HepG2 (cell line): ENCODE measurements around the gene MYCBPAP. TPM values are rescaled to one million over a fixed set of nuclear protein-coding genes. Genes with fewer than 3 reads are reported as not detected.

Source experiments
- ATAC-seq: fragments of 200-7000 bp; cut with Tn5 transposase; 3 replicates; pipeline ENCODE4 v1.9.1; 2020; ENCODE audit warnings: mild to moderate bottlenecking, moderate library complexity
- BruUV-seq: library from RNA; stranded (reverse); fragments of 400-500 nt; replicated peaks from 2 replicates; lab custom pipeline; 2021; lab: Mats Ljungman, UMichigan
- CTCF ChIA-PET: fragments of 300-600 bp; formaldehyde crosslinking; extraction: SDS; loops from one replicate; lab custom pipeline; 2021; ENCODE audit warnings: low total read pairs, inconsistent platforms, low intra/inter-chr PET ratio; lab: Yijun Ruan, JAX
- POLR2A ChIA-PET: fragments of 350-600 bp; sonication (Branson Sonifier 250); formaldehyde crosslinking; loops from one replicate; lab custom pipeline; 2020; ENCODE audit warnings: antibody characterized with exemption, inconsistent platforms; lab: Yijun Ruan, JAX
- DNase-seq: peaks from one replicate; pipeline ENCODE4 v3.0.0-alpha.2; 2015; ENCODE audit warnings: low spot score
- FAIRE-seq: peaks from 3 replicates; lab custom pipeline; 2011; peaks lifted over from hg19 to GRCh38; lab: Jason Lieb, UNC
- H2AFZ ChIP-seq: one replicate; pipeline ENCODE4 v1.6.1; 2011; ENCODE audit warnings: low read length, inconsistent platforms
- H3K27ac ChIP-seq: fragments of 300-600 bp; 3 replicates; pipeline ENCODE4 v1.8.0; 2011; ENCODE audit warnings: mixed run types, mild to moderate bottlenecking, mixed read lengths, low read length, inconsistent platforms; ENCODE audit not compliant: insufficient read depth; ENCODE audit errors: extremely low read length
- H3K27me3 ChIP-seq, 2 experiments: fragments of 200-600 bp in 1 of 2; 2 replicates in 1 of 2; 3 replicates in 1 of 2; pipeline versions ENCODE4 v1.6.0 to v1.8.0; 2011; ENCODE audit warnings: low read length in 2 of 2, mild to moderate bottlenecking in 2 of 2, moderate library complexity in 2 of 2, inconsistent platforms in 1 of 2; ENCODE audit not compliant: insufficient read depth in 2 of 2, control insufficient read depth in 1 of 2
- H3K36me3 ChIP-seq, 2 experiments: fragments of 200-600 bp in 1 of 2; replicated peaks in 1 of 2; 2 replicates in 1 of 2; 3 replicates in 1 of 2; pipeline versions ENCODE4 v1.5.1 to v1.8.0; 2011; ENCODE audit warnings: low read length in 2 of 2, inconsistent platforms in 1 of 2; ENCODE audit not compliant: insufficient read depth in 2 of 2, control insufficient read depth in 1 of 2
- H3K4me1 ChIP-seq: 2 replicates; pipeline ENCODE4 v1.5.1; 2012; ENCODE audit warnings: low read length, inconsistent platforms; ENCODE audit not compliant: insufficient read depth
- H3K4me2 ChIP-seq: 2 replicates; pipeline ENCODE4 v1.6.0; 2011; ENCODE audit warnings: low read depth, low read length, inconsistent platforms
- H3K4me3 ChIP-seq, 3 experiments: fragments of 200-600 bp in 1 of 3; sonication (generic), shearing (Covaris generic) in 1 of 3; replicated peaks in 1 of 3; 2 replicates each; pipeline ENCODE4 v1.5.1; 2011 to 2016; ENCODE audit warnings: low read length in 3 of 3, inconsistent platforms in 2 of 3, low read depth in 2 of 3, mild to moderate bottlenecking in 2 of 3, control low read depth in 1 of 3, mixed read lengths in 1 of 3; ENCODE audit not compliant: insufficient read depth in 1 of 3
- H3K79me2 ChIP-seq: one replicate; pipeline ENCODE4 v1.6.1; 2011; ENCODE audit warnings: low read length, inconsistent platforms; ENCODE audit not compliant: insufficient read depth
- H3K9ac ChIP-seq: 2 replicates; pipeline ENCODE4 v1.6.0; 2011; ENCODE audit warnings: mild to moderate bottlenecking, low read depth, low read length, inconsistent platforms; ENCODE audit not compliant: insufficient read depth
- H3K9me3 ChIP-seq: 2 replicates; pipeline ENCODE4 v1.5.1; 2012; ENCODE audit warnings: mild to moderate bottlenecking, low read length
- H4K20me1 ChIP-seq: 2 replicates; pipeline ENCODE4 v1.6.0; 2011; ENCODE audit warnings: inconsistent platforms, mild to moderate bottlenecking, low read length, moderate library complexity; ENCODE audit not compliant: insufficient read depth
- CBX5 ChIP-seq: sonication (generic); formaldehyde crosslinking; IDR thresholded peaks from 2 replicates; pipeline ENCODE4 v1.4.0; 2020; ENCODE audit warnings: missing genetic modification reagents, borderline replicate concordance
- HNF4G ChIP-seq, 2 experiments: sonication (generic) in 1 of 2; formaldehyde crosslinking in 1 of 2; IDR thresholded peaks; 2 replicates each; pipeline versions ENCODE4 v1.4.0 to v1.6.1; 2011 to 2020; ENCODE audit warnings: borderline replicate concordance in 2 of 2, low read depth in 2 of 2, mild to moderate bottlenecking in 2 of 2, low read length in 1 of 2, missing genetic modification reagents in 1 of 2, moderate library complexity in 1 of 2
- MAFG ChIP-seq: sonication (generic); formaldehyde crosslinking; IDR thresholded peaks from 2 replicates; pipeline ENCODE4 v1.5.1; 2020; ENCODE audit warnings: mild to moderate bottlenecking, missing genetic modification reagents
- MLX ChIP-seq: IDR thresholded peaks from 2 replicates; pipeline ENCODE4 v1.6.1; 2016
- MXD1 ChIP-seq: sonication (generic); formaldehyde crosslinking; IDR thresholded peaks from 2 replicates; pipeline ENCODE4 v1.4.0; 2020; ENCODE audit warnings: mild to moderate bottlenecking, missing genetic modification reagents
- REL ChIP-seq: sonication (generic); formaldehyde crosslinking; conservative IDR thresholded peaks from 2 replicates; pipeline ENCODE4 v1.8.0; 2022; ENCODE audit warnings: mild to moderate bottlenecking, missing genetic modification reagents, moderate library complexity
- TRIM24 ChIP-seq: sonication (generic); formaldehyde crosslinking; IDR thresholded peaks from 2 replicates; pipeline ENCODE4 v1.8.0; 2022; ENCODE audit warnings: mild to moderate bottlenecking, missing genetic modification reagents
- U2AF1 ChIP-seq: fragments of 200-400 bp; formaldehyde crosslinking; optimal IDR thresholded peaks from 2 replicates; pipeline ENCODE3; 2017; ENCODE audit warnings: mild to moderate bottlenecking, low read depth, low read length
- ZBTB21 ChIP-seq: sonication (generic); formaldehyde crosslinking; IDR thresholded peaks from 2 replicates; pipeline ENCODE4 v1.4.0; 2020; ENCODE audit warnings: missing genetic modification reagents
- ZFP37 ChIP-seq: sonication (generic); formaldehyde crosslinking; IDR thresholded peaks from 2 replicates; pipeline ENCODE4 v1.4.0; 2020; ENCODE audit warnings: missing genetic modification reagents, borderline replicate concordance
- ZNF224 ChIP-seq: sonication (generic); formaldehyde crosslinking; IDR thresholded peaks from 2 replicates; pipeline ENCODE4 v1.5.0; 2020; ENCODE audit warnings: mild to moderate bottlenecking, missing genetic modification reagents
- ZNF329 ChIP-seq: sonication (generic); formaldehyde crosslinking; IDR thresholded peaks from 2 replicates; pipeline ENCODE4 v1.9.0; 2021; ENCODE audit warnings: low read depth, mild to moderate bottlenecking, missing genetic modification reagents
- ZSCAN31 ChIP-seq: sonication (generic); formaldehyde crosslinking; IDR thresholded peaks from 2 replicates; pipeline ENCODE4 v1.5.0; 2020; ENCODE audit warnings: low read depth, mild to moderate bottlenecking, missing genetic modification reagents
- WGBS: methylation state at CpG from one replicate; pipeline ENCODE4 v1.1.6; 2017; ENCODE audit warnings: low lambda C conversion rate; 5-methylcytosine and 5-hydroxymethylcytosine counted together
- in situ Hi-C: cut with HindIII; loops from 2 replicates; pipeline ENCODE4 v1.10.0; 2017; ENCODE audit warnings: low pct_unique_long_range_greater_than_20kb; ENCODE audit not compliant: extremely low pct_ligation_motif_present
- intact Hi-C: fragments of 100-400 bp; cut with micrococcal nuclease; formaldehyde crosslinking; loops from one replicate; pipeline ENCODE4 v1.10.0; 2022; ENCODE audit not compliant: unreplicated experiment
- polyA plus RNA-seq, 8 experiments: library from polyadenylated mRNA; depleted of rRNA in 3 of 8; stranded (reverse) in 7 of 8; unstranded in 1 of 8; fragments of >200 nt; fragmentation: Illumina TruSeq in 4 of 8; extraction: Trizol in 4 of 8; gene quantifications; 2 replicates each; pipeline versions ENCODE4 v1.2.1 to v1.2.3, GENCODE V29; 2011 to 2016; ENCODE audit warnings: low read depth in 4 of 8, missing spikeins in 1 of 8, mixed read lengths in 1 of 8; ENCODE audit not compliant: insufficient read depth in 1 of 8
- total RNA-seq, 5 experiments: library from RNA; depleted of rRNA; stranded (reverse); fragments of >200 nt; fragmentation: Illumina TruSeq; extraction: Trizol; gene quantifications; 2 replicates each; pipeline ENCODE4 v1.2.3, GENCODE V29; 2016; ENCODE audit warnings: low read depth in 1 of 5

Gene MYCBPAP
- total and polyA plus RNA-seq, 2 of the 13 experiments (the other 11 are each of a cell fraction or from before 2014, with no cell fraction given) = 0.22 to 0.24 TPM

GRCh38 chr17:50580646-50581045, 72.4 kb downstream of the MYCBPAP start:
- no peak for DNase-seq
- no TSS peak for BruUV-seq
- Histone ChIP-seq H3K27ac (no peak overlapping the region), H3K4me2 (no peak overlapping the region), H3K9ac (no peak overlapping the region), H2AFZ (no peak overlapping the region), H3K79me2 (no peaks in the 10 kb centered on the region), H4K20me1 (no peaks in the 10 kb centered on the region), H3K36me3 (no peaks in the 10 kb centered on the region), H3K27me3 (peaks cover 19 to 93% of the 10 kb centered on the region in 2 experiments), H3K4me1 (no peaks in the 10 kb centered on the region), H3K9me3 (no peaks in the 10 kb centered on the region), H3K4me3 (no peak overlapping the region)
- TF ChIP-seq MXD1 (no peak), MAFG (no peak), CBX5 (CRISPR knock-in tag) (no peak), ZNF224 (CRISPR knock-in tag) (no peak), TRIM24 (CRISPR knock-in tag) (no peak), ZFP37 (CRISPR knock-in tag) (no peak), ZNF329 (CRISPR knock-in tag) (no peak), REL (CRISPR knock-in tag) (no peak), ZBTB21 (no peak), U2AF1 (no peak), ZSCAN31 (no peak), HNF4G (IDR thresholded peaks at IDR 0.05; ENCODE audit: borderline replicate concordance, low read depth, low read length) (no peak), HNF4G (CRISPR knock-in tag; IDR thresholded peaks at IDR 0.05; ENCODE audit: borderline replicate concordance, low read depth) (no peak), MLX (CRISPR knock-in tag) (no peak)
- ChIA-PET POLR2A (no interaction called here), CTCF (no interaction called here)
- no peak for FAIRE-seq
- intact Hi-C loops = no loop called here
- no peak for ATAC-seq
- WGBS = 59% methylated on average over 7 of the region's 9 CpGs
- in situ Hi-C loops = no loop called here

Other genes with a start within 250 kb of the MYCBPAP start
- not detected in 2 replicates for gene TMEM92, start 234.0 kb upstream of the MYCBPAP start, total RNA-seq (2016; rRNA removed; fragmentation: Illumina TruSeq; extraction: Trizol)
- gene TMEM92, start 234.0 kb upstream of the MYCBPAP start, polyA plus RNA-seq (2011; rRNA removed) = 0.07 and 0.10 TPM in 2 replicates
- gene XYLT2, start 162.3 kb upstream of the MYCBPAP start, total RNA-seq (2016; rRNA removed; fragmentation: Illumina TruSeq; extraction: Trizol) = 7.5 and 22.1 TPM in 2 replicates
- gene XYLT2, start 162.3 kb upstream of the MYCBPAP start, polyA plus RNA-seq (2011; rRNA removed) = 17.0 and 22.7 TPM in 2 replicates
- 217 and 294 TPM in 2 replicates for gene MRPL27, start 135.3 kb upstream of the MYCBPAP start, total RNA-seq (2016; rRNA removed; fragmentation: Illumina TruSeq; extraction: Trizol)
- 131 and 137 TPM in 2 replicates for gene MRPL27, start 135.3 kb upstream of the MYCBPAP start, polyA plus RNA-seq (2011; rRNA removed)
- 17.3 and 24.6 TPM in 2 replicates for gene EME1, start 135.2 kb upstream of the MYCBPAP start, total RNA-seq (2016; rRNA removed; fragmentation: Illumina TruSeq; extraction: Trizol)
- 13.4 and 20.7 TPM in 2 replicates for gene EME1, start 135.2 kb upstream of the MYCBPAP start, polyA plus RNA-seq (2011; rRNA removed)
- gene LRRC59, start 110.9 kb upstream of the MYCBPAP start, total RNA-seq (2016; rRNA removed; fragmentation: Illumina TruSeq; extraction: Trizol) = 222 and 239 TPM in 2 replicates
- 87.3 and 93.2 TPM in 2 replicates for gene LRRC59, start 110.9 kb upstream of the MYCBPAP start, polyA plus RNA-seq (2011; rRNA removed)
- gene ACSF2, start 82.2 kb upstream of the MYCBPAP start, total RNA-seq (2016; rRNA removed; fragmentation: Illumina TruSeq; extraction: Trizol) = 32.0 and 87.3 TPM in 2 replicates
- gene ACSF2, start 82.2 kb upstream of the MYCBPAP start, polyA plus RNA-seq (2011; rRNA removed) = 109 and 117 TPM in 2 replicates
- gene CHAD, start 39.6 kb upstream of the MYCBPAP start, total RNA-seq (2016; rRNA removed; fragmentation: Illumina TruSeq; extraction: Trizol) = not detected in 2 replicates
- gene CHAD, start 39.6 kb upstream of the MYCBPAP start, polyA plus RNA-seq (2011; rRNA removed) = 1.4 and 2.2 TPM in 2 replicates
- 16.0 and 22.7 TPM in 2 replicates for gene RSAD1, start 29.6 kb upstream of the MYCBPAP start, total RNA-seq (2016; rRNA removed; fragmentation: Illumina TruSeq; extraction: Trizol)
- gene RSAD1, start 29.6 kb upstream of the MYCBPAP start, polyA plus RNA-seq (2011; rRNA removed) = 27.7 and 36.1 TPM in 2 replicates
- gene EPN3, start 24.3 kb downstream of the MYCBPAP start, total RNA-seq (2016; rRNA removed; fragmentation: Illumina TruSeq; extraction: Trizol) = 0.41 and 0.95 TPM in 2 replicates
- gene EPN3, start 24.3 kb downstream of the MYCBPAP start, polyA plus RNA-seq (2011; rRNA removed) = 0.05 and 0.11 TPM in 2 replicates
- gene SPATA20, start 38.7 kb downstream of the MYCBPAP start, total RNA-seq (2016; rRNA removed; fragmentation: Illumina TruSeq; extraction: Trizol) = 35.7 and 64.8 TPM in 2 replicates
- gene SPATA20, start 38.7 kb downstream of the MYCBPAP start, polyA plus RNA-seq (2011; rRNA removed) = 36.1 and 38.1 TPM in 2 replicates
- 0.02 TPM in 1 of 2 replicates, not detected in the other for gene CACNA1G, start 52.3 kb downstream of the MYCBPAP start, total RNA-seq (2016; rRNA removed; fragmentation: Illumina TruSeq; extraction: Trizol)
- 0.01 TPM in 1 of 2 replicates, not detected in the other for gene CACNA1G, start 52.3 kb downstream of the MYCBPAP start, polyA plus RNA-seq (2011; rRNA removed)
- gene ABCC3, start 126.4 kb downstream of the MYCBPAP start, total RNA-seq (2016; rRNA removed; fragmentation: Illumina TruSeq; extraction: Trizol) = 18.0 and 25.2 TPM in 2 replicates
- 50.5 and 50.7 TPM in 2 replicates for gene ABCC3, start 126.4 kb downstream of the MYCBPAP start, polyA plus RNA-seq (2011; rRNA removed)
- gene ANKRD40, start 199.5 kb downstream of the MYCBPAP start, total RNA-seq (2016; rRNA removed; fragmentation: Illumina TruSeq; extraction: Trizol) = 46.4 and 52.4 TPM in 2 replicates
- gene ANKRD40, start 199.5 kb downstream of the MYCBPAP start, polyA plus RNA-seq (2011; rRNA removed) = 30.2 and 35.0 TPM in 2 replicates
- gene LUC7L3, start 211.2 kb downstream of the MYCBPAP start, total RNA-seq (2016; rRNA removed; fragmentation: Illumina TruSeq; extraction: Trizol) = 60.2 and 108 TPM in 2 replicates
- gene LUC7L3, start 211.2 kb downstream of the MYCBPAP start, polyA plus RNA-seq (2011; rRNA removed) = 95.9 and 120 TPM in 2 replicates